HG03565 (cell line): ENCODE data around the gene GYPC.
"Not testable (repeated sequence)": the region's sequence is repeated elsewhere in the genome, so short reads cannot be mapped to it uniquely, and the experiment has no call there.

ENCODE experiments used
- ATAC-seq: cut with Tn5 transposase; IDR thresholded peaks from one replicate; pipeline ENCODE4 v1.9.1; 2021; ENCODE audit warnings: mild to moderate bottlenecking, moderate library complexity; ENCODE audit not compliant: unreplicated experiment

The GYPC gene

DNA sequence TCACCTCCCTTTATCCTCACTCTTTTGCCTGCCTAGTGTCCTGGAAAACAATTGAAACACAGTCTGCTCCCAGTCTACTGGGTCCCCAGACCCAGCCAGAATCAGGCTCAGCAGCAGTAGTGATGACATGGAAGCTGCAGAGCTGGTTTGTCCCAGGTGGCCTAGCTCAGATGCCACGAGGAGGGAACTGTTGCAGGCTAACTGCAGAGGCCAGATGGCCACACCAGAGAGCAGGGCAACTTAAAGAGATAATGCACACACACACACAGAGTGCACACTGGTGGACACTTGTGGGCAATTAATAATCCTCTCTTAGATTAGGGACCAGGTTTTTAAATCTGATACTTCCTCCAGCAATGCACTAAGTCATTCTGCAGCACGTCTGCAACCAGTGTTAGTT, 42.4 kb downstream of the GYPC start:
- ATAC-seq = no peak

DNA sequence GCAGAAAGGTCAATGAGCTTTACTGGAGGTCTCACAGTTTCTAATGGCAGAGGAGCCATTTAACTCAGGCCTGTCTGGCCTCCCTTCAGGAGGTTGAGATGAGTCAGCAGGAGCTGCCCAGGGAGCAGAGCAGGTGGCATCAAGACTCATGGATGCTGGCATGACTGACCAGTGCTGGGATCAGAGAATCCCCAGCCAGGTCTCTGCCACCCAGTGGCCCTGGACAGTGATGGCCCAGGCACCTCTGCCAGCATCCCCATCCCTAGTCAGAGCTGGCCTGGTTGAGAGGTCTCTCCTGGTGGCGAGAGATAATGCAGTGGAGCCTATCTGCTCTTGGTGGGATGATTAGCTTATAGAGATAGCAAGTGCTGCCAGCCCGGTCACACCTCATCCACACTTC, 43.1 kb downstream of the GYPC start:
- no peak for ATAC-seq

DNA sequence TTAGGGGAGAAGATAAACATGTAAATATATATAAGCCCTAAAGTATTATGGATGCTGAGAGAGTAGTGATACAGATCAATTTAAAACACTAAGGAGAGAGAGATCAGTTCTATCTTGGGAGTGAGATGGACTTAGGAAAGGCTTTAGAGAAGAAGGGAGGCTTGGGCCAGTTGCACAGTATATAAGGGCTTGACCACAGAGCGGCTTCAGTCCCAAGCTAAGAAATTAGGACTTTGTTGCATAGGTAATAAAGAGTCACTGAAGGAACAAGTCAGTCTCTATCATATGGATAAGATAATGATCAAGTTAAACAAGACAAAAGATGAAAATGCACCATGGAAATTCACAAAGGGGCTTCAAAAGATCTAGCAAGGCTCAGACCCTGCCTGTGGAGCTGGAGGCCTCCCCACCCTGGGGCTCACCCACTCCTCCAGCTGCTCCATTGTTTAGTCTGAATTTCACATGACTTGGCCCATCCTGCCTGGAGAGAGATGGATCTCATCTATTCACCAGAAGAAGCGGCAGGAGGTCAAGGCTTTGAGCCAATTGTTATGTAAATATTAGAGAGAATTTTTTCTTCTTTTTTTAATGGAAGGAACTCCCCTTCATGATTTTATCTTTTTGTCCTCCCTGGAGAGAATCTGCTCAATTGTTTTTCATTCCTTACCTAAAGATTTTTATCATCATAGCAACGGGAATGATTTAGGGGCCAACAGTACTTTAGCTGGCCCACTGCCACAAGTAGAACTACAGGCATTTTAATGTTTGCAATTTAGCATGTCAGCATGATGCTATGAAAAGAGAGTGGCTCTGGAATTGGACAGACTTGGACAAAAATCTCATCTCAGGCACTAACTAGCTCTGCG, 44.0 kb downstream of the GYPC start:
- no peak for ATAC-seq

DNA sequence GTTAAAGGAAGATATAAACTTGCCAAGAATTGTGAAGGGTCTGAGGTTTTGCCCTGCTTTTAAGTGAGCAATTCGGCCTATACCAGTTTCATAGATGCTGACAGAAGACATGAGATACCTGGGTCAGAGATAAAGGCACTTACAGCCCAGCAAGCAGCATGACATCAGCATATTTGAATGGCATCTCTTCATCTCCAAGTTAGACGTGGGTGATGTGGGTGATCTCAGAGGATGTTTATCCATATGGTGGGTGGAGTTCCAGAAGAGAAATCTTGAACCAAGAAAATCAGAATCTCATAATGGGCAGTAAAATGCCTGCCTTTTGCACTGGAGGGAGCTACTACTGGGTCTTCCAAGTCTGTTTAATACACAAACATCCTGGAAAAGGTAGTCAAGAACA, 44.7 kb downstream of the GYPC start:
- no peak for ATAC-seq

DNA sequence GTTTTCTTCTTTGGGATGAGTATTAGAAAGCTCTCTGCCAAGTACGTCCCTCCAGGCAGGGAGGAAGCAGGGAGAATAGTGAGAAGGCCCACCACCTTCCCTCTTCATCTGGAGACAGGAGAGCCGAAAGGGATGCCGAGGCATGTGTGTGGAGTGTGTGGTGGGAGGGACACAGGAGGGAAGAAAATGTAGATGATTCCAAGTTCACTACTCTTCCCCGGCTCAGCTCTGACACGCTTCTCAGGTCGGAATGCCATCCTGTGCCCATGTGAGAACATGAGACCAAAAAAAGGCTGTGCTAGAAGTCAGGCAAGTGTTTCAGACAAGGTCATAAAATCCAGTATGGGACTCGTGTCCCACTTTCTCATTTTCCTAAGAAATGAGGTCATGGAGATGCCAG, 47.4 kb downstream of the GYPC start:
- no peak for ATAC-seq

DNA sequence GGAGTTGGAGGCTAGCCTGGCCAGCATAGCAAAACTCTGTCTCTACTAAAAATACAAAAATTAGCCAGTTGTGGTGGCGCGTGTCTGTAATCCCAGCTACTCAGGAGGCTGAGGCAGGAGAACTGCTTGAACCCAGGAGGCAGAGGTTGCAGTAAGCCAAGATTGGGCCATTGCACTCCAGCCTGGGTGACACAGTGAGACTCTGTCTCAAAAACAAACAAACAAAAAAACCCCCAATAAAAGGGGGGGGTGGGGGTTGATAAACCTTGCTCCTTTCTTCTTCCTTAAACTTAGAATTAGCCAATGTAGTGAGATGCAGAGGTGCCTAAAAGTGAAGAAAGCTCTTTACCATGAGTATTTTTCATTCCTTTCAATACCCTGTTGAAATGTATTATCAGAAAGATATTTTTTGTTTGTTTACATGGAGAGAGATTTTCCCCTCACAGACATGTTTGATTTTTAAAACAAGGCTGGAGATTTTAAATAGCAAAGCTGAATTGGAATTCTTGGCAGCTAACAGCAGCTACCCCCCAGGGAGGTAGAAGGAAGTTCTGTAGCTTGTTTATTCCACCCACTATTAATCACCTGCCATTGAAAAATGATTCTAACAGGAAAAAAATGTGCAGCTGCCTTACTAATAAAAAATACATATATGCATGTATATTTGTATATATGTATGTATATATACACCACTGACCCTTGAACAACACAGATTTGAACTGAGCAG, 48.6 kb downstream of the GYPC start:
- no peak for ATAC-seq

DNA sequence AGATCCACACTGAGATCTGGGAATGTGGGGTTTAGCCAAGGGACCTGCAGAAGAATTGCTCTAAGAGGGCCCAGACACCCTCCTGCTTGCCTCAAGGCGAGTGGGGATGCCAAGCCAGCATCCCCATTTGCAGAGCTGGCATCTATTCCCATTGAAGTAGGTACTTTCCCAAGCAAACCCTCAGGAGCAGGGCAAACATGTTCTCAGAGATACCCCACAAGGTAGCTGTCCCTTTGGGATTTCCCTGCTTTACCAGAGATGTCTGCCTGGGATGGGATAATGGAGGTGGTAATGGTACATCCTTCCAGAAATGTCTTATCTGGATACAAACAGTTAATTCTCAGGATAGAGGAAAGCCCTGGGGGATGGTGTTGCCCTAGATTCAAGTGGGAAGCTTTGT, 51.2 kb downstream of the GYPC start:
- ATAC-seq = no peak

DNA sequence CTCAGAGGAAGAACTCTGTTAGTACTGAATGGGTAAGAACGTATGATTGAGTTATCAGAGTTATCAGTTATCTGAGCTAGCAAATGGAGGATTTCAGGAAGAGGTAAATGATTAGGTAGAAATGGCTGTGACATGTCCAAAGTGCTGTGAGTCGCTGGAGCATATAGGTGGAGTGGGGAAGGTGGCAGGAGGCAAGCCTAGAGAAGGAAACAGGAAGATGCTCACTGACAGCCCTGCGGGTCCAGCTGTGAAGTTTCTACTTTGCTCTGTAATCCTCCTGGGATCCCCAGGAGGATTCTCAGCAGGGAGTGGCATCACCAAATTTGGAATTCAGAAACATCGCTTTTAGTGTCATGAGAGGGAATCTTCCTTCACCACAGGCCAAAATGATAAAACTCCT, 52.0 kb downstream of the GYPC start:
- no peak for ATAC-seq

DNA sequence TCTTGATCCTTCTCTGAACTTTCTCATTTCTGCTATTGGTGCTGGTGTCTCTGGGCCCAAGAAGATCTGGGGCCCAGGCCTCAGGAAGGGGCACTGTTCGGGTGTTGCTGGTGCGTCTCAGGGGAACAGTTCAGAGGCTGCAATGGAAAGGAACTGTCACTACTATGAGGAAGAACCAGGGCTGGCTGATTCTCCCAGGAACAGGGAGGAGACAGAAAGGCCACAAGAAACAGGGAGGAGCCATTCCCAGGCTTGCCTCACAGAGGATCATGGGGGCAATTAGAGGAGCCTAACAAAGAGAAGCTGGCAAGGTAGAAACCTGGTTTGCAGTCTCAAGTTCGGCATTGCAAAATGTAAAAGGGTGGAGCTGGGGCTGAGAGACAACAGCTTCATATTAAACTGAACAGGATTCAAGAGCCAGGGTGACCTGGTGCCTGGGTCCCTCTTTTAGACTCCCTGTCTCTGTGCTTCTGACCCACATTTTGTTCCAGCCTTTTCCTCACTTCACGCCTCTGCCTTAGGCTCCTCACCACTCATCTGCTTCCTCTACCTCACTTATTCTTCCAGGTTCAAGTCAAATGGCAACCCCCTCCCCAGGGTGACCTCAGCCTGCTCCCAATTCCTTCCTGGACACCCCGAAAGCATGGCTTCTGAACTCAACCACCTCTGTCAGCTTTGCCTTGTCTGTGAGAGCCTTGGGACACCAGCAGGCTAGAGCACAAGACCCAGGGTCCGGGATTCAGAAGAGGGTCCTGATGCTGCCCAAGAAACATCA, 58.4 kb downstream of the GYPC start:
- ATAC-seq = no peak

DNA sequence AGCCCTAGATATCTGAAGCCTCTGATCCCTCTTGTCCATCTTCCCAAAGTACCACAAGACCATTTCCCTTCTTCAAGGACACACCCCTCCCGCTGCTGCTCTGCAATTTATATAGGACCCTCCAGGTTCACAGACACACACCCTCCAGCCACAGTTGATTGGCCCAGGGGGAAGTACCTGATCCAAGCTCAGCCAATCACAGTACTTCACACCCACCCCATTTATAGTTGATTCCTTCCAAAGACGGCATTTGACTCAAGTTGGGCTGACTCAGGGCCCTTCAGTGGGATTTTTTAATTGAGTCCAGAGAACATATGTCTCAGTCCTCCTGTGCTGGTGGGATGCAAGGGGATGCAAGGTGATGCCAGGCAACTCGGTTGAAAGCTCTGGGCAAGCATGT, 59.2 kb downstream of the GYPC start:
- ATAC-seq = no peak

DNA sequence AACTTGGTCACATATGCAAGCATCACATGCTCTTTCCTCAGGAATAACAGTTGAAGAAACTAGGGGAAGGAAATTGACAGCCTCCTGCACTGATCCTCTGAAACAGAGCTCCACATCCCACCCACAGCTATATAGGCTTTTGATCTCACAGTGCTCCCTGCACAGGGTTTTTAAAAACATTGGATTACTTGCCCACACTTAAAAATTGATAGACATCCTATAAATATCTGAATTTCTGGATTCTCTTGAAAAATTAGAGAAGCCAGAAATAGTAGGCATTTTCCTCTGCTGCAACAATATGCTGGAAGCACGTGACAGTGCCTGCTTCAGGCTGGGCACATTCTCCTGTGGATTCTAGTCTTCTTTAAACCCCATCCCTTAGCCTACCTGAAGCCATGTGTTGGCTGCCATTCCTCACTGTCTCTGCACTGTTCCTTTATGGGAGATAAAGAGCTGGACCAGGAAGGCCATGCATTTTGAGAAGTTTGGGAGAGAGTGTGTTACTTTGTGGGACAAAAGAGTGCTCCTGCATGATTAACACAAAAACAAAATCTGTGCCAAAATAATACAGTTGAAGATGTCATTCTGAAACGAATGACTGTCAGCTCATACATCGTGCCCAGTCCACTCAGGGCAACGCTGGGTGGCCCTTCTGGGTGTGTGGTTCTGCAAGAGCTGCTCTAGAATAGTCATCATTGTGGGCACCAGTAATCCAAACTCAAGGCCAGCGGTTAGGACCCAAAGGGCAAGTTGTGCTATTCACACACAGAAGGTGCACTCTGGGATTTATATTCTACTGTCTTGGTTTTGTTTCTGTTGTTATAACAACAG, 59.8 kb downstream of the GYPC start:
- no peak for ATAC-seq

DNA sequence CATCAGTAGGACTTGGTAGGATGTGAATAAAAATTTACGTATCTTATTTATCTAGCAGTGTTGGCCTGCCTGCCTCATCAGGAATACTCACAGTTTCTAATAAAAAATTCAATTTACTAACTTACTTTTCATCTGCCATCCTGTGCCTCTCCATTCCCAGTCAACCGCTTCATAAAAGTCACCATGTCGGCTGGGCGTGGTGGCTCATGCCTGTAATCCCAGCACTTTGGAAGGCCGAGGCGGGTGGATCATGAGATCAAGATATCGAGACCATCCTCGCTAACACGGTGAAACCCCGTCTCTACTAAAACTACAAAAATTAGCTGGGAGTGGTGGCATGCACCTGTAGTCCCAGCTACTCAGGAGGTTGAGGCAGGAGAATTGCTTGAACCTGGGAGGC, 61.3 kb downstream of the GYPC start:
- not testable (repeated sequence) for ATAC-seq

DNA sequence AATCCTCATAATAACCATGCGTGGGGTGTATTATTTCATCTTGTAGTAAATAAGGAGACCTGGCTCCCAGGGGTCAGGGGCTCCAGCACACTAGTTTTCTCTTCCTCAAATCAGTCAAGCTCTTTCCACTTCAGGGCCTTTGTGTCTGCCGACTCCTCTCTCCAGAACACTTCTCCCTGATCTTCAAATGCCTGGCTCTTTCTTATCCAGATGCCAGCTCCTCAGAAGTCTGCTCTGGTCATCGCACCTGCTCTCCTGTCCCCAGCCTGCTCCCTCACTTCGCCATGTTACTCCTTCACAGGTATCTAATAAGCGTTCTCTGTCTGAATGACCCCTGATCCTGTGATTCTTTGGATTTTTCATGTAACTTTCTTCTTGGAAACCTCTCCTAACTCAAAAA, 62.0 kb downstream of the GYPC start:
- no peak for ATAC-seq

DNA sequence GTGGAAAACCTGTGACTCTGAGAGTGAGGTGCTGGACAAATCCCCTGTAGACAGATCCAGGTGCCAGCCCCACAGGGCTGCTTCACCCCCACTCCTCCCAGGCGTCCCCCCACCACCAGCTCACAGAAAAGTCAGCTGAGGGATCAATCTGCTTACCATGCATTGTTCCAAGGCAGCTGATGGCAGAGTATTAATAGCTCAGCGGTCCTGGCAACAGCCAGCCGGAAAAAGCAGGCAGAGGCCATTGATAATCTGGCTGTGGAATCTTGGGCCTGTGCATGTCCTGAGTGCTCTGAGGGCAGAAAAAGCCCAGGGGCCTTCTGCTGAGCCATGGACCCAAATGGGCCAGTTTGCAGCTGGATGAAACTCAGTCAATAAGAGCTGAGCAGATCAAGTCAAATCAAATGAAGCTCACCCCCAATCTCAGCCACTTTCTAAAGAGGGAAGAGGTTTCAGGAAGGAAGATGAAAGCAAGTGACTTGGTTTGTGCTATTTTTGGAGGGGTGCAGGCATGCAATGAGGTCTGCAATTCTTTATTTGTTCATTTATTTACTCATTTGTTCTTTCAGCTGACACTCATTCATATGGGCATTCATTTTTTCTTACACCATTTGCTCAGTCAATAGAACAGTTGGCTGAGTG, 63.4 kb downstream of the GYPC start:
- no peak for ATAC-seq

DNA sequence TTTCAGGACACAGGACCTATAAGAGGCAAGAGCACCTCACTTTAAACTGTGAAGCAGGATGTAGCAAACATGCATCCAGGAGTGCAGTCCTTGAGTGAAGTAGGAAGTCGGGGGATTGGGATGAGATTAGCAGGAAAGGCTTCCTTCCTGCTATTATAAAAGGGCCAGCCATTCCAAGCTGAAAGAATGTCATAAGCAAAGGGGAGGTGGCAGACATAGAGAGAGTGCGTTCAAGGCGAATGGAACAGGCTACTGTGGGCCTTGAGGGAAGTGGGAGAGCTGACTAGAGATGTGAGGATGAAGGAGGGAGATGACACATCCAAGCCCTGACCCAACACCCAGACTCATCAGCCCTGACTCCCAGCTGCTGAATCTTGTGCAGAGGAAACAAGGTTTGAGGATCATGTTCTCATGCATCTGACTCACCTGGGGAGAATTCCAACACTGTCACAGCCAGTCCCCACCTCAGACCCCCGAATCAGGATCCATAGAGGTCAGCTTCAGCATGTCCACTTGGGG, 63.9 kb downstream of the GYPC start:
- ATAC-seq = no peak

DNA sequence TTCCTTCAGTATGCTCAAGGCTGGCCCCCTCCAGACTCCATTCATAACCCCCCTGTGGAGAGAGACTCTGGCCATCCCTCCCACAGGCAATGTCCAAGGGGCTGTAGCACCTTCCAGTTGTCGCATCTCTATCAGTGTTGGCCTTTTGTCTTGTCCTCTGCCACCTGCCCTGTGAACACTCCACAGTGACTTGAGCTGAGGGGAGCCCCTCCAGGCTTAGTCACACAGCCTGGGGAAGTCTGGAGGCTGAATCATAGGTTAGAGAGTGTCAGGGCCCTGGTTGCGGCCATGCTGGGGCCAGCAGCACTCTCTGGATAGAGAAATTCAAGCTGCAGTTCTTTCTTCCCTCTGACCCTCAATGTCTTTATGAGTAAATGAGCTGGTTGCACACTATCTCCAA, 64.7 kb downstream of the GYPC start:
- no peak for ATAC-seq

DNA sequence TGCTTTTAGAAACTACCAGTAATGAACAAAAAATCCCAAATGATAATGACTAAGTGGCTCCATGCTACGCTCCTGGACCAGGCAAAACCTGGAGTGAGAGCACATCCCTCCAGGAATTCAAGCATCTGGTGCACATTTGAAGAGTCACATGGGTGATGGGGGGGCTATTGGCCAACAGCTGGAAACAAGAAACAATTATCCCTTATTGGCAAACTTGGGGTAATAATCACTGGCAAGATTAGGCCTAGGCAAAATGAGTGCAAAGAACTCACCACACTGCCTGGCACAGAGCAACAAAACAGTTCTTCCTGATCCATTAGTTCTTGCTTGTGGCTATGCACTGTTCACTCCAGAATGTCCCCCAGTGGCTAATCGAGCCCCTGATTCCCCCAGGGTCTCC, 66.1 kb downstream of the GYPC start:
- ATAC-seq = no peak

DNA sequence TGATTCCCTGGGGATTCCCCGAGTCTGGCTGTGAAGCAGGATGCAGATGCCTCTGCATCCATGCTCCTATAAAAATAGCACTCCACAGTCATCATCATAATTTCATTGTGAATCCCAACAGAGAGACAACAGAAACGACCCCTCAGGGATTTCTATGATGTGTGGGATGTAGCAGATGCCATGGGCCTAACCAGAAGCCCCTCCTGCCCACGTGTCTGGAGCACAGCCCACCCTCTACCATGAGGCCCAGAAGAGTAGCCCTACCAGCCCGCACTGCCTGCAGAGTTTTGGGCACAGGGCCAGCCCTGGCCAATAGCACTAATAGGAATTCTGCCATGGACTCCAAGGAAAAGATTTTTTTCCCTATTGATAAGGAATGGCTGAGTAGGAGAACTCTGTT, 66.6 kb downstream of the GYPC start:
- ATAC-seq = no peak

DNA sequence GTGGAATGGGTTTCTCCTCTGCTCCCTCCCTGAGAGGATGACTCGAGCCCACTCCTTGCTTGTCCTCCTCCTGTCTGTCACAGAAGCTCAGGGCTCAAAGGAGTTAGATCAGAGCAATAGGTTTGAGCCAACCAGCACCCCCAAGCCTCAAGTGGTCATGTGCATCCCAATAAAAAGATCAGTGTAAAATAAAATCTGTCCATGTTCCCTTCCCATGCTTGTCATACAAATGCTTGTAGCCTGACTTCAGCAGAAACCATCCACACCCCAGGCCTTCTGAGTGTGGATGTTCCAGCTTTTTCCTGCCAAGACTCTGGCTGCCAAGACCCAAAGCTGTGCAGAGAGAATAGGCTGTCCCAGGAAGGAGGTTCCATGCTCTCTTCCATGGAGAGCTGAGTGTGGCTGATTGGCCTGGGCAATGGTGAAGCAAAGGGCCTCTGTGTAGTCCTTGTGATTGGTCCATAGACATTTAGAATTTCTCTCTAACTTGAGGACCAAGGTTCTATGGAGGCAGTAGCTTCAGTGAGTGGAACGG, 67.4 kb downstream of the GYPC start:
- no peak for ATAC-seq

DNA sequence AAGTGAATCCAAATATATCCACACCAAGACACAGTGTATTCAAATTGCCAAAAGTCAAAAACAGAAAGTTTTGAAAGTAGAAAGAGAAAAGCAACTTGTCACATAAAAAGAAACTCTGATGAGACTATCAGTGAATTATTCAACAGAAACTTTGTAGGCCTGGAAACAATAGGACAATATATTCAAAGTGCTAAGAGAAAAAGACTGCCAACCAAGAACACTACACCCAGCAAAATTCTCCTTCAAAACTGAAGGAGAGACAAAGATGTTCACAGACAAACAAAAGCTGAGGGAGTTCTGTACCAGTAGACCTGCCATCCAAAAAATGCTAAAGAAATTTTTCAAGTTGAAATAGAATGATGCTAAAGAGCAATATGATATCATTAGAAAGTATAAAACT, 69.6 kb downstream of the GYPC start:
- ATAC-seq = no peak
